Stimulated activated naive CD8-positive, alpha-beta T cell treated with anti-CD3 and anti-CD28 coated beads, Interleukin-15, amount 100 ng/mL, for 72 hours (primary cell): ENCODE results near the gene C2orf76.
A peak's percentile ranks its signal among the peaks of the same experiment; 100 is the strongest.
"Not testable (repeated sequence)": the region's sequence is repeated elsewhere in the genome, so short reads cannot be mapped to it uniquely, and the experiment has no call there.

Source experiments
- ATAC-seq: fragments of 150-1000 bp; cut with Tn5 transposase; 2 replicates; pipeline ENCODE4 v1.10.0; 2021; ENCODE audit warnings: mild to moderate bottlenecking, moderate library complexity
- DNase-seq, 2 donors: peaks; one replicate each; pipeline ENCODE4 v3.0.0; 2021 to 2022
- H3K27ac Mint-ChIP-seq, 2 donors: one replicate each; pipeline ENCODE4 v1.8.0; 2022; ENCODE audit warnings: mild to moderate bottlenecking in 2 of 2, mixed read lengths in 2 of 2, moderate library complexity in 2 of 2
- H3K27me3 Mint-ChIP-seq: one replicate; pipeline ENCODE4 v1.8.0; 2022; ENCODE audit warnings: mixed read lengths
- H3K4me1 Mint-ChIP-seq: one replicate; pipeline ENCODE4 v1.8.0; 2022; ENCODE audit warnings: mild to moderate bottlenecking, mixed read lengths
- H3K4me3 Mint-ChIP-seq, 2 donors: one replicate each; pipeline ENCODE4 v1.8.0; 2022; ENCODE audit warnings: mild to moderate bottlenecking in 2 of 2, mixed read lengths in 2 of 2, moderate library complexity in 1 of 2
- H3K9me3 Mint-ChIP-seq, 2 donors: one replicate each; pipeline ENCODE4 v1.8.0; 2022; ENCODE audit warnings: mixed read lengths in 2 of 2

Gene C2orf76

DNA sequence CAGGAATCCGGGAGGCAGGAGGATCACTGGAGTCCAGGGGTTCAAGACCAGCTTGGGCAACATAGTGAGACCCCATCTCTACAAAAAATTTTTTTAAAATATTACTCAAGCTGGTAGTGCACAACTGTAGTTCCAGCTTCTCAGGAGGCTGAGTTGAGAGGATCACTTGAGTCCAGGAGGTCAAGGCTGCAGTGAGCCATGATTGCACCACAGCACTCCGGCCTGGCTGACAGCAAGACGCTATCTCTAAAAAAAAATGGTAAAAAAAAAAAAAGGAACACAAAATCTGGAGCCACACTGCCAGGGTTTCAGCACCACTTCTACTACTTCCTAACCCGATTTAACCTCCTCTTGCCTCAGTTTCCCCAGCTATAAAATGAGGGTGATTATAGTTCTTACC, 86.0 kb downstream of the C2orf76 start:
- ATAC-seq (no peak), DNase-seq (no peak)
- no peak overlapping the region for H3K4me3 Mint-ChIP-seq
- H3K4me1 Mint-ChIP-seq = no peaks in the 10 kb centered on the region
- no peaks in the 10 kb centered on the region for H3K27me3 Mint-ChIP-seq
- no peak overlapping the region for H3K27ac Mint-ChIP-seq
- no peaks in the 10 kb centered on the region for H3K9me3 Mint-ChIP-seq

DNA sequence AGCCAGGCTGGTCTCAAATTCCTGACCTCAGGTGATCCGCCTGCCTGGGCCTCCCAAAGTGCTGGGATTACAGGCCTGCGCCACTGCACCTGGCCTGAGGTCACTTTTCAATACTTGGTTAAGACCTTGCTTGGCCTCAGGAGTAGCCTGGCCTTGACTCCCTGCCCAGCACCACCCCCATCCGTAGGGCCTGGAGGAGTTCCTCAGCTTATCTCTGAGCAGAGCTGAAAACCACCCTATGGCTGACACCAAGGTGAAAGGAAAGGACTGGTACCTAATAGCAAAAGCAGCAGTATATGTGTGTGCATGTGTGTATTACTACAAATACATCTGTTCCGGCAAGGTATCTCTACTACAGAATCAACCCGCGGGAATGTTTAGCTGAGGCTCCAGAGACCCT, 87.0 kb downstream of the C2orf76 start:
- ATAC-seq = no peak
- no peaks in the 10 kb centered on the region for H3K4me1 Mint-ChIP-seq

DNA sequence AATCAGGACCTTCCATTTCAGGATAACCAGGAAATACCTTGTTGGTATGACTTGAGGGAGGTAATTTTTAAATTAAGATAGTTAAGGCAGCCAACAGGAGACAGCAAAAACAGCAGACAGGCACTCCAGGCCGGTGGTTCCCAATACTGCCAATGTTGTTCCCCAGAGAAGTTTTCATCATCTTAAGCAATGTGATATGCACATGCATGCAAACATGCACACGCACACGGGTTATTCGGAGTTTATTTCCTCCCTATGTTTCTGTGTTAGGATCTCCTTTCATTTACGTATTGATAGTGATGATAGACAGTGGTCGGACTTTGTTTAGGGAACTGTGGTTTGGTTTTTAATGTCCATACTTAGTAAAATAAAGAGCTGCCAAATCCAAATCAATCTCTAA, 87.7 kb downstream of the C2orf76 start:
- DNase-seq (no peak), ATAC-seq (no peak)
- Mint-ChIP-seq H3K27me3 (no peaks in the 10 kb centered on the region), H3K4me1 (no peaks in the 10 kb centered on the region), H3K9me3 (no peaks in the 10 kb centered on the region), H3K27ac (no peak overlapping the region), H3K4me3 (no peak overlapping the region)

More for the DNA sequence above, 87.0 kb downstream of the C2orf76 start:
- H3K27me3 Mint-ChIP-seq = no peaks in the 10 kb centered on the region
- H3K4me3 Mint-ChIP-seq = no peak overlapping the region
- no peaks in the 10 kb centered on the region for H3K9me3 Mint-ChIP-seq
- no peak for DNase-seq
- H3K27ac Mint-ChIP-seq = no peak overlapping the region

DNA sequence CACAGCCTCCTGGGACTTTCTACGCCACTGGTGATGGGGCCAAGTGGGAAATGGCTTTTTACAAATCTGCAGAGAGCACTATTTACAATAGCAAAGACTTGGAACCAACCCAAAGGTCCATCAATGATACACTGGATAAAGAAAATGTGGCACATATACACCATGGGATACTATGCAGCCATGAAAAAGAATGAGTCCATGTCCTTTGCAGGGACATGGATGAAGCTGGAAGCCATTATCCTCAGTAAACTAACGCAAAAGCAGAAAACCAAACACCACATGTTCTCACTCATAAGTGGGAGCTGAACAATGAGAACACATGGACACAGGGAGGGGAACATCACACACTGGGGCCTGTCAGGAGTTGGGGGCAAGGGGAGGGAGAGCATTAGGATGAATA, 88.2 kb downstream of the C2orf76 start:
- DNase-seq, H3K4me1 Mint-ChIP-seq, H3K4me3 Mint-ChIP-seq, H3K27ac Mint-ChIP-seq, H3K27me3 Mint-ChIP-seq, ATAC-seq, H3K9me3 Mint-ChIP-seq: not testable (repeated sequence)

DNA sequence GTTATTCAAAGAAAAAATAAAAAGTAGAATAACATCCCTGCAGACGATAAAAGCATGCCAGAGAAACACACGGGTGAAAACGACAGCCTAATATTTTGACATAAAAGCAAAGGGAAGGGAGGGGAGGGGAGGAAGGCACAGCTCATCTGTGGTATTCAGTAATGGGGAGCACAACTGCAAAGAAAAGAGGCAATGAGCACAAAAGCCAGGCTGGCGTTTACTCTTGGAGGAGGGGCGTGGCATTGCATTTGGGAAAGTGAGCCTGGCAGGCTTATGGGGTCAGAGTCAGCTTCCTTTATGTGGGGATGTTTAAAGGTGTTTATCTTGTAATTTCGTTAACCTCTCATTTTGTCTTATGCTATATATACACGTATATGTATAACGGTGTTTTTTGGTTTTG, 89.8 kb downstream of the C2orf76 start:
- H3K4me1 Mint-ChIP-seq = no peaks in the 10 kb centered on the region
- no peak for ATAC-seq

DNA sequence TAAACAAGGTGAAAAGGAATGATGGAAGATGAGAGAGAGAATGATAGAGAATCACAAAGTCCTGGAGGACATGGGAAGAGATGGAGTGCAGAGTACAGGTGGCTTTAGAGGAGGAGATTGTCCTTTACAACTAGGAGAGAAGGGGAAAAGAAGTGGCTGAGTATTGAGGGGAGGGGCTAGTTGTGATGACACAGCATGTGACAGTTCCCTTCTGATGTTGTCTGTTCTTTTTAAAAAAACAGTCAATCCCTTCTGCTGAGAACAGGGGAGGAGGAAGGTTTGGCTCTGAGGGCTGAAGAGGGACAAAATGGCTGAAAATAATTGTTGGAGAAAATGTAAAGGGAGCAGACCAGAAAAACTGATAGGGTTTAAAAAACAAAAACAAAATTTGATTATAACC, 99.0 kb downstream of the C2orf76 start:
- no peak overlapping the region for H3K27ac Mint-ChIP-seq
- H3K4me3 Mint-ChIP-seq = no peak overlapping the region
- no peak for ATAC-seq
- peaks cover 0 to 2% of the 10 kb centered on the region in 2 donors for H3K9me3 Mint-ChIP-seq
- DNase-seq = no peak
- H3K4me1 Mint-ChIP-seq = no peaks in the 10 kb centered on the region
- H3K27me3 Mint-ChIP-seq = no peaks in the 10 kb centered on the region

More for the DNA sequence above, 89.8 kb downstream of the C2orf76 start:
- no peak overlapping the region for H3K4me3 Mint-ChIP-seq
- no peak overlapping the region for H3K27ac Mint-ChIP-seq
- no peaks in the 10 kb centered on the region for H3K27me3 Mint-ChIP-seq
- peaks cover 0 to 9% of the 10 kb centered on the region in 2 donors for H3K9me3 Mint-ChIP-seq
- DNase-seq = no peak

DNA sequence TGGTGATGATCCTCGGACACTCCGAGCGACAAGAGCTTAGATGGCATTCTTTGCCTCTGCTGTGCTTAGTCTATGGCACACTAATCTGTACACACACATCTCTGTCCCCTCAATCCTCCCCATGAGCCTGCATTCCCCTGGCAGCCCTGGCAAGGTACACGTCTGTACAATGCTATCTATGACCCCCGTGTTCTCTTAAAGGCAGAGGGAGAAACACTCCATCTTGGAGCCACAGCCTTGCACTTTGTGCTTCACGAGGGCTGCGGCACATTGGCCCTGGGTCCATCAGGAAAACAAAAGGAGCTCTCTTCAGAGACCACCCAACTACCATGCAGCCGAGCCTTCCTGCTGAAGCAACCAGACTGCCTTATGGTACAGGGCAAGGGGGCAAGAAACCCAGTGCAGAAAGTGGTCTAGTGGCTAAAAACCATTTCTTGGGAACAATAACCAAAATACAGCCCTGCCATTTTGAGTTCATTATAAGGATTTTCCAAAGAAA, 100.5 kb downstream of the C2orf76 start:
- DNase-seq (no peak), ATAC-seq (no peak)
- no peak overlapping the region for H3K4me3 Mint-ChIP-seq
- H3K27ac Mint-ChIP-seq = no peak overlapping the region
- no peaks in the 10 kb centered on the region for H3K27me3 Mint-ChIP-seq
- H3K9me3 Mint-ChIP-seq = no peaks in the 10 kb centered on the region
- H3K4me1 Mint-ChIP-seq = no peaks in the 10 kb centered on the region

DNA sequence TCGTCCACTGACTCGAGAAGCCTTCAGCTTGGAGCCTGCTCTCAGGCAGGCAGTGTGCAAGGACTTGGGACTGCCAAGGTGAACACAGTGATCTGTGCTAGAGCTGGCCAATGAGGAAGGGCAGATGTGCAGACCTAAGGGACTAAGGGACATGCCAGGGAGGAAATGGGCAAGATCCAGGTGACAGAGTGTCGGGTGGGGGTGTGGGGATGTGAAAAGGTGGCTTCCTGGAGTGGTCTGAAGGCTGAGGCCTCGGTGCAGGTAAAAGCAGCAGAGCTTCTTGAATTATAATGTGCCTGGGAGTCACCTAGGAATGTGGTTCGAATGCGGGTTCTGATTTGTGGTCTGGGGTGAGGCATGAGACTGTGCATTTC, 101.0 kb downstream of the C2orf76 start:
- Mint-ChIP-seq H3K4me3 (no peak overlapping the region), H3K4me1 (no peaks in the 10 kb centered on the region), H3K27me3 (no peaks in the 10 kb centered on the region), H3K9me3 (no peaks in the 10 kb centered on the region), H3K27ac (no peak overlapping the region)
- no peak for DNase-seq
- no peak for ATAC-seq

DNA sequence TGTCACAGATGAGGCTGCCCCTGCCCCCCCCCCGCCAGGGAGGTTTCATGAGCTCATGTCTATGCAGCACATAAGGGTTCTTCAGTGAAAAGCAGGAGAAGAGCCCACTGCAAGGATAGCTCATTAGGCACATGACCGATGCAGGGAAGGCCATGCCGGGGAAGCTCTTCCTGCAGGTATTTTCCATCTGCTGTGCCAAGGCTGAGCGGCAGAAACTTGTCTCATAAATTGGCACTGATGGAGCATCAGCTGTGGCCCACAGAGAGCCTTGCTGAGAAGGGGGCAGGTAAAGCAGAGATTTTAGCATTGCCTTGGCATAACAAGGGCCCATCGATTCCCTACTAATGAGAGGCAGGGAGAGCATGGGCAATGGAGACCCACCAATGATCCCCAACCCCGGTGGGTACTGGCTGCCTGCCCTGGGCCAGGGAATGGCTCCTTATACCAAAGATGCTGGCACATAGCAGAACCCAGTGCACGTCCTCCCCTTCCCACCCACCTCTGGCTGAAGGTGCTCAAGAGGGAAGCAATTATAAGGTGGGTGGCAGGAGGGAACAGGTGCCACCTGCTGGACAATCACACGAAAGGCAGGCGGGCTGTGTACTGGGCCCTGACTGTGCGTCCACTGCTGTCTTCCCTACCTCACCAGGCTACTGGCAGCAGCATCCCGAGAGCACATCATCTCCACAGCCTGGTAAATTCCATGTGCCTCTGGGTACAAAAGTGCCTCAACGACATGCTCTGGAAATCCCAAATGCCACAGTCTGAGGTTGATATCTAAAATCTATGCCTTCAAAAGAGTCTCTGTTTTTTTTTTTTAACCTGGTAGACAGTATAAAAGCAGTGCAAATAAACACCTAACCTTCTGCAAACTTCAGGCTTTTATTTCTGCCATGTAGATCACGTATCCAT, 101.6 kb downstream of the C2orf76 start:
- Mint-ChIP-seq H3K4me1 (no peaks in the 10 kb centered on the region), H3K27ac (no peak overlapping the region), H3K9me3 (no peaks in the 10 kb centered on the region), H3K4me3 (no peak overlapping the region), H3K27me3 (no peaks in the 10 kb centered on the region)
- DNase-seq (peak; percentile 33 to 37), ATAC-seq (peak; percentile 84)

DNA sequence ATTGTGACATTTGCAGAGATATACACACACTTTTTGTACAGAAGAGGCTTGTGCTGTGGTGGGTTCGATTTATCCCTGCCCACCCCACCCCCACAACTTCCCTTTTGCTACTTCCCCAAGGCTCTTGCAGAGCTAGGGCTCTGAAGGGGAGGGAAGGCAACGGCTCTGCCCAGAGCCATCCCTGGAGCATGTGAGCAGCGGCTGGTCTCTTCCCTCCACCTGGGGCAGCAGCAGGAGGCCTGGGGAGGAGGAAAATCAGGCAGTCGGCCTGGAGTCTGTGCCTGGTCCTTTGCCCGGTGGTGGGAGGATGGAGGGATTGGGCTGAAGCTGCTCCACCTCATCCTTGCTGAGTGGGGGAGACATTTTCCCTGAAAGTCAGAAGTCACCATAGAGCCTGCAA, 103.0 kb downstream of the C2orf76 start:
- no peak for DNase-seq
- Mint-ChIP-seq H3K9me3 (no peaks in the 10 kb centered on the region), H3K4me3 (no peak overlapping the region), H3K4me1 (no peaks in the 10 kb centered on the region), H3K27me3 (no peaks in the 10 kb centered on the region), H3K27ac (peak overlapping the region in 1 of 2 donors; percentile 55)
- no peak for ATAC-seq

DNA sequence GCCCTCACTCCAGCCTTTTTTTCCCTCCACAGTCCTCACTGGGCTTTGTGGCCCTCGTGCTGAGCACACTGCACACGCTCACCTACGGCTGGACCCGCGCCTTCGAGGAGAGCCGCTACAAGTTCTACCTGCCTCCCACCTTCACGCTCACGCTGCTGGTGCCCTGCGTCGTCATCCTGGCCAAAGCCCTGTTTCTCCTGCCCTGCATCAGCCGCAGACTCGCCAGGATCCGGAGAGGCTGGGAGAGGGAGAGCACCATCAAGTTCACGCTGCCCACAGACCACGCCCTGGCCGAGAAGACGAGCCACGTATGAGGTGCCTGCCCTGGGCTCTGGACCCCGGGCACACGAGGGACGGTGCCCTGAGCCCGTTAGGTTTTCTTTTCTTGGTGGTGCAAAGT, 103.6 kb downstream of the C2orf76 start:
- ATAC-seq = no peak
- no peak overlapping the region for H3K4me3 Mint-ChIP-seq
- H3K27me3 Mint-ChIP-seq = no peaks in the 10 kb centered on the region
- H3K9me3 Mint-ChIP-seq = no peaks in the 10 kb centered on the region
- no peaks in the 10 kb centered on the region for H3K4me1 Mint-ChIP-seq
- no peak for DNase-seq
- no peak overlapping the region for H3K27ac Mint-ChIP-seq

DNA sequence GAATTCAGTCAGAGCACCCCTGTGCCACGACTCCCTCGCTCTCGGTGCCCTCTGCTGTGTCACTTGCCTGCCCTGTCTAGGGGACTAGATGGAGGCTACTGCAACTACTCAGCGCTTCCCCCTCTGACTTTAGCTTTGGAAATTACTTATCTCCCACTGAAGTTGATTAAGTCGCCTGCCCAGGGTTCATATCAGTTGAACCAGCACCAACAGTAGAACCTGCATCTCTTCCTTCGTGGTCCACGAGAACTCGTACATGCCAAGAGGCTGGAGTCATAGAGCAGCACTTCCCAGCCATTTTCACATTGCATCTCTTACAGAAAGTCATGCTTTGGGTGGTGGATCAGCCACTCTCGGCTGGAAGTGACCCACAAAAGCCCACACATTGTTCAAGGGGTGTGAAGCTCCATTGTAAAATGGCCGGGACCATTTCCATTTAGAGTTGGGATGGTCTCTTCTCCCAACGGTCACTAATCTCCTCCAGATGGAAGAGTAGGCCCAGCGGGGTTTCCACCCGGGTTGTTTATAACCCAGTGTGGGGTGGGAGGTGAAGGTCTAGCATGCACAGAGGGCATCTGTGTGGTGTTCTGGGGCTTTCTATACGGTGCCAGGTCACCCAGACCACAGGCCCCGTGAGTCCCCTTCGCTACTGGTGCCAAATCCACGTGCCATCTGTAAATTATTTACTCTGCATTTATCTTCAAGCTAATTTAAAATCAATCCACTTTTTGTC, 105.0 kb downstream of the C2orf76 start:
- no peaks in the 10 kb centered on the region for H3K9me3 Mint-ChIP-seq
- ATAC-seq = no peak

DNA sequence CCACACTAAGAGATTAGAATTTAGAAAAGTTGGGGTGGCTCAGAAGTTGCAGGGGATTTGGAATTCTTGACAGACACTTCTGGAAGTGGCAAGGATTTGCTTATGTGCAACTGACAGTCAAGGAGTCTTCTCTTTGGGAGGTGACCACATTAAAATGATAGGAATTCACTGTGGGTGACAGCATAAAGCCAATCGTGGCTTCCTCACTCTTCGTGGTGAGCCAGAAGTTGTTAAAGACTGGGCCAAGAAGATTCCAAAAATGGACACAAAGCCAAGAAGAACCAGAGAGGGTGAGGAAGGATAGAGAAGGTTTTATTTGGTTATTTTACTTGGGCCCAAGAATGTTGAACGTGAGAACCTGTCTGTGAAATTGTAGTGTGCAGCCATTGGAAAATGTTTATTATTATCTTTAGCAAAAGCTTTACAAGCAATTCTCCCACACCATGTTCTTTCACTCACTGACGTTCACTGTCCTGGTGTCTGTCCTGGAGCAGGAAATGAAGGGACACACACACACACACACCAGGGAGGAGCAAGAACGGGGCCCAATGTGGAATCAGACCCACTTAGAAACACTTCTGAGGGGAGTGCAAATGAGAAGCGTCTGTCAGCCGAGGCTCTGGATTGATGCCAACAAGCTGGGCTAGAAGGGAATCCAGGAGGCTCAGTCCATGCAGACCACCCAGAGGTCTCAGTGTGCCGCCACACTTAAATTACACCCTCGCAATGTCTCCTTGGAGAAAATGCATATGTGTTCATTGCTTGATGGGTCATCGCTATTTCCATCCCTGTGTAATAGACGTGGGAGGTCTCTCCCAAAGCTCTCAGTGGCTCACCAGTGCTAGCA, 105.8 kb downstream of the C2orf76 start:
- no peak for DNase-seq
- H3K4me3 Mint-ChIP-seq = no peak overlapping the region

More for the DNA sequence above, 105.0 kb downstream of the C2orf76 start:
- Mint-ChIP-seq H3K27me3 (no peaks in the 10 kb centered on the region), H3K4me1 (no peaks in the 10 kb centered on the region), H3K4me3 (no peak overlapping the region), H3K27ac (peak overlapping the region in 1 of 2 donors; percentile 12)
- DNase-seq = no peak

DNA sequence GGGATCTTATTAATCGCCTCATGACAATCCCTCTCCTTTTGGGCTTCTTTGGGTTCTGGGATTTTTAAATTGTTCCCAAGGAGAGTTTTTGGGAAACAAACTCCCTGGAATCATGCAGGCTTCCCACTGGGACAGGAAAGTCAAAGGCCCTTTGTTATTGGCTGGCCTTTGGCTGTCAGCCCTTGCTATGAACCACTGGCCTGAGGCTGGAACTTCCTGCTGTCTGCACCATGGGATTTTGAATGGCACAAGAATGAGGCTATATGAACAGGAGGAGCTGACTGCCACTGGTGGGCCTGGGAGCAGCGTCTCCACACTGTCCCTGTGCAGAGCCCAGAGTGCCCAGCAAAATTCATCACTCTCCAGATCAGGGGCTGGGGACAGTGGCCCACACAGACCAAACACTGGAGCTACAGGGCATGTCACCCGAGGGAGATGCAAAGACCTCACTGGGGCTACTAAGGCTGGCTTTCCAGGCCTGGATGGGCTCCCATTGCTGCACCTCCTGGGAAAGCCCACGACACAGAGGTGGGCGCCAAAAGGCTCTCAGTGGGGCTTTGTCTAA, 107.3 kb downstream of the C2orf76 start:
- no peak for ATAC-seq
- Mint-ChIP-seq H3K27ac (no peak overlapping the region), H3K4me1 (no peaks in the 10 kb centered on the region), H3K9me3 (no peaks in the 10 kb centered on the region), H3K4me3 (no peak overlapping the region), H3K27me3 (no peaks in the 10 kb centered on the region)
- no peak for DNase-seq

More for the DNA sequence above, 105.8 kb downstream of the C2orf76 start:
- Mint-ChIP-seq H3K9me3 (no peaks in the 10 kb centered on the region), H3K4me1 (no peaks in the 10 kb centered on the region), H3K27me3 (no peaks in the 10 kb centered on the region), H3K27ac (no peak overlapping the region)
- no peak for ATAC-seq

DNA sequence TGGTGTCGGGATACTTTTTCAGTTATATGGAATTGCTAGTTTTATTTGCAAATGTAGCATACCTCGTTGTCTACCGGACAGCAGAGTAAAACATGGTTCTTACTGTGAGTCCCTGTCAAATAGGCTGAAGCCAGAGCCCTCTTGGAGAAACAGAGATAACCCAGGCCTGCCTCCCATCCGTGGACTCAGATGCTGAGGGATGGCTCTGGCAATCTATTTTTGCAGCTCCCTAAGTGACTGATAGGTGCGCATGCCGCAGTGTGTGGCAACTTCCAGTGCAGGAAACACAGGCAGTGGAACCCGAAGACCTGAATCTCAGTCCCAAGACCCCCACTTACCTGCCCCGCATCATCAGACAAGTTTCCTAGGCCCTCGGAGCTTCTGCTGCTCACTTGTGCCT, 109.4 kb downstream of the C2orf76 start:
- Mint-ChIP-seq H3K27me3 (no peaks in the 10 kb centered on the region), H3K9me3 (no peaks in the 10 kb centered on the region), H3K4me3 (no peak overlapping the region), H3K4me1 (no peaks in the 10 kb centered on the region), H3K27ac (no peak overlapping the region)
- DNase-seq (no peak), ATAC-seq (no peak)
